CD4-positive, alpha-beta T cell treated with Interleukin-6 for 4 hours (primary cell): Measurements from ENCODE around the gene PREP.

Source experiments
- DNase-seq: peaks from one replicate; pipeline ENCODE4 v3.0.0-alpha.2; 2020; ENCODE audit warnings: mixed read lengths

Gene PREP

DNA sequence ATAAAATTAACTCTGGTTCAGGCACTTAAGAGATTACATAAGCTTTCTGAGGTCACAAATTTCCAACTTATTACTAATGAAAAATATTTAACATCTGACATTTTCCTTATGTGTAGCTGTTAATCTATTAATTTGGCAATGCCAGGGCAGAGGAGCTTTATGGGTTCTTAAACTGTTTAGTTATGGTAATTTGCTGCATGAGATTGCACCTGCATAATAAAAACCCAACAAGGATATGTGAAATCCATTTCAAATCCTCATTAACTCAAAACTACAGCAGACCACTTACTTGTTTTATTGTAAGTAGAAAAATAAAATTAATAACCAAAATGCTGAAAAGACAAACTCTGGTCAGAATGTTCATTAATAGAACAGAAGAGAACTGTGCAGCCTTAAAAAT is 98.1 kb downstream of the PREP start:
- no peak for DNase-seq

DNA sequence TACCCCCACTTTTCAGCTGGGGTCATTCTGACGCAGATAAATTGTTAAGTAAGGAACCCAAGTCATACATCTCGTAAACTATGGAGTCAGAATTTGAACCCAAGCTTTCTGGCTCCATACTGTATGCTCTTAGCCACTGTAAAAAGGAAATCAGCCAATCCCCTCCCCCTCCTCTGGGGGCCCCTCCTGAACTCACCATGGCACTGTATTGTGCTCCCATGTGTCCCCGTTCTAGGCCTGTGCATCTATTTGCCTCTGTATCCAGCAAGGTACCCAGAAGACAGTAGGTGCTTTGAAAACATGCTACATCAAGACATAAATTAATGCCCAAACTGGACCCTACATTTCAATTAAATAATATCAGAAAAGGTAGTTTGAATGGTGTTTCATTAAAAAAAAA is 98.5 kb downstream of the PREP start:
- no peak for DNase-seq

DNA sequence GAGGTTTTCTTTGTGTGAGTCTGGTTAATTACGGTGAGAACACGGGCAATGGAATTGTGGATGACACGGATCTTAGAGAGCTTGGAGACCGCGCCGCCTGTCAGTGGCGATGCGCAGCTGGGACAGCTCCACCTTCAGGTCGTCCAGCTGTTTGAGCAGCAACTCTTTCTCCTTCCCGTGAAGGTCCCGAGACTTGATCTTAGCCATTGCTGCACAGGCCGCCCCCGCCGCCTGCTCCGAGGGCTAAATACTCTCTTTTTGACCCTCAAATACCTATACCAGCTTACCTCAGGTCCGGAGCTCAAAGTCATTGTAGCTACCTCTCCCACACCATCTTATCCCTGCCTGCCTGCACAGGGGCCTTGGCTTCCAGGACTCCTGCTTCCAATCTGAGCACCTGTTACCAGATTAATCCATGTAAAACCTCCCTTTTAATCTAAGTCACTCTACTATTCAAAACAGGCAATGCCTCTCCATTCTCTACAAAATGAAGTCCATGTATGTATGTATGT is 100.2 kb downstream of the PREP start:
- DNase-seq: no peak

DNA sequence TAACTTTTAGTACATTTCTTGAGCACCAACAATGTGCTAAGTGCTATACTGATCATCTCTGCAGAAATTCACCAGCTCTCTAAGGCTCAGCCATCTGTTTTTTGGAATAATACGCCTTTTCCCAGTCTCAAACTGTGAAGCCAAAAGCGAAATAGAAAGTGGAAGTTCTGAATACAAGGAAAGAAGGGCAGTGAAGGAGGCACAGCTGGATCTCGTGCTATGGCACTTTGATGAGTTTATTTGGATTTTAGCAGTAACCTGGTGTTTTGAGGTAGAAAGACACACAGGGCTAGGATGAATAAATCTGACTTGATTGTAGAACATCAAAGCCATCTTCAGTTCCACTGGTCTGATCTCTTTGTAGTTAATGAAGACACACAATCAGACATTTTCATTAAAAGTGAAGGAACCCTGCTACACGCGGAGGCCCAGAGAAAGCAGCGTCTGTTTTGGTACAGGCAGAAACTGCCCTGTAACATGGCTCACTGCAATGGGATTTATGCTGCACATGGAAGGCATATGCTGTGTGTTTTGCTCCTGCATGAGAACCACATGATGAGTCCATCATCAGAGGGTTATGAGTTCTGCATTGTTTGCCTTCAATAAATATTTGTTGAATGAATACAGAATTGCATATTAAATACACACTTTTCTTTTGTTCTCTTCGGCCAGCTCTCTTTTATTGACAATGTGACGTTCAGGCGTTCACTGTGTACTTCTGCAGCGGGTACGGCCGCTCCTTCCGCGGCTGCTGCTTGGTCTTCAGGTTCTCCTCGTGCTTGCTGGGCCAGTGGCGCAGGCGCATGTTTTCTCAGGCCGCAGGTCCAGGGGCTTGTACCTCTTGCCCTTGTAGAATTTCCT is 100.9 kb downstream of the PREP start:
- DNase-seq: no peak

DNA sequence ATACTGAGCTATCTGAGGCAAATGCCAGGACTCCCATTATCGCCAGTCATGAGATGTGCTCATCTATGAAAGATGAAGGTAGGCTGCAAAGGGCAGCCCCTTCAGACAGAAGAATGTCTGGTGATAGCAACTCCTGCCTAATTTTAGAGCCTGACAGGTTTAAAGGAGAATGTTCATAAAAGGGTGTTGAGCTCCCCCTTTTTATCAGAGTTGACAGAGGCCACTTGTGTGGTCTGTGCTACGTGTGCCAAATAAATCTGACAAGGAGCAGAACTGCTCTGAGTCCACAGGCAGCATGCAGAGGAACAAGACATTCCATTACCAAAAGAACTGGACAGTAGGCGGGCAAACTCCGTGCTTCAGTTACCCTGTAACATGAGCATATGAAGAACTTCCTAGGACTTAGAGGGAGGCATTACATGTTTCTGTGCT is 101.8 kb downstream of the PREP start:
- DNase-seq: no peak

DNA sequence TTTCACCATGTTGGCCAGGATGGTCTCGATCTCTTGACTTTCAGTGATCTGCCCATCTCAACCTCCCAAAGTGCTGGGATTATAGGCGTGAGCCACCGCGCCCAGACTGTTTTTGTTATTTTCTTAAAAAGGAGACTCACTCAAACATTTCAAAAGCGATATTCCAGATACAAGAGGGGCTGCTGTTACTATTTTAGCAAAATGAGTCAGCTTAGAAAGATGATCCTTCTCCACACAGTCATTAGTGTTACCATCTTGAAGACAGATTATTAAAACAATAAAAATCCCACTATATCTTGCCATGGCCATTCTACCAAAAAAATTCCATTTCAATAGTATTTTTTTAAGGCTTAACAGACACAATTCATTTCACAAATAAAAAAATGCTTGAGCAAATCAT is 102.8 kb downstream of the PREP start:
- no peak for DNase-seq

DNA sequence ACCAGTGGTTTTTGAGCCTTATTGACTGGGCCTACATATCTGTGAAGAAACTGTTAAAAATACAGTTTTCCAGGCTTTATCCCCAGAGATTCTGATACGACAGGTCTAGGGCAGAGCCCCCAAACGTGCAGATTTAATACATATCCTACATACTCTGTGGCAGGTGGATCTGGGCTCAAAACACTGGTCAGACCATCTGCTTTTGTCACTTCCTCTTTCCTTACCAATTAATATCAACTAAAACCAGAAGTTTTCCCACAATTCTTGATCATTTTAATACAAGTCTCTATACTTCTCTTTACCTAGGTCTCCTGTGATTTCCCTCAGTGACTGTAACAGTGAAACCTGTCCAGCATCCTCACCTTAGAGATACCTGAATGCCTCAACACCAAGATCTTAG is 108.8 kb downstream of the PREP start:
- no peak for DNase-seq

DNA sequence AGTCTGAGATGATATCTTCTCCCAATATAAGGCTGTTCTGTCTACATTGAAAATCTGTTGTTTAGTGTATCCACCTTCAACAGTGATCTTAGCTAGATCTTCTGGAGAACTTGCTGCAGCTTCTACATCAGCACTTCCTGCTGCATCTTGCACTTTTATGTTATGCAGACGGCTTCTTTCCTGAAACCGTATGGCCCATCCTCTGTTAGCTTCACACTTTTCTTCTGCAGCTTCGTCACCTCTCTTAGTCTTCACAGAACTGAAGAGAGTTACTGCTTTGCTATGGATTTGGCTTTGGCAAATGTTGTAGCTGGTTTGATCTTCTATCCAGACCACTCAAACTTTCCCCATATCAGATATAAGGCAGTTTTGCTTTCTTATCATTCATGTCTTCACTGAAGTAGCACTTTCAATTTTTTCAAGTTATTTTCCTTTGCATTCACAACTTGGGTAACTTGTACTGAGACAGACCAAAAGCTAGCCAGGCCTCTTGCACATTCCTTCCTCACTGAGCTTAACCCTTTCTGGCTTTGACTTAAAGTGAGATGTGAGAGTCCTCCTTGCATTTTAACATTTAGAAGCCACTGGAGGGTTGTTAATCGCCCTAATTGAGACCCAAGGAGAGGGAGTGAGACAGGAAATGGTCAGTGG is 110.1 kb downstream of the PREP start:
- no peak for DNase-seq

DNA sequence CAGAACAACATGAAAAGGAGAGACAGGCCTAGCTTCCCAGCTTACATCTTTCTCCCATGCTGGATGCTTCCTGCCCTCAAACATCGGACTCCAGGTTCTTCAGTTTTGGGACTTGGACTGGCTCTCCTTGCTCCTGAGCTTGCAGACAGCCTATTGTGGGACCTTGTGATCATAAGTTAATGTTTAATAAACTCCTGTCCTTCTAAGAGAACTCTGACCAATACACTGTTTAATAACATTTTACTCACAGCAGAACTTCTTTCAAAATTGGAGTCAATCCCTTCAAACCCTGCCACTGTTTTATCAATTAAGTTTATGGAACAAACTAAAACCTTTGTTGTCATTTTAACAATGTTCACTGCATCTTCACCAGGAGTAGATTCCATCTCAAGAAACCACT is 111.4 kb downstream of the PREP start:
- DNase-seq: no peak

DNA sequence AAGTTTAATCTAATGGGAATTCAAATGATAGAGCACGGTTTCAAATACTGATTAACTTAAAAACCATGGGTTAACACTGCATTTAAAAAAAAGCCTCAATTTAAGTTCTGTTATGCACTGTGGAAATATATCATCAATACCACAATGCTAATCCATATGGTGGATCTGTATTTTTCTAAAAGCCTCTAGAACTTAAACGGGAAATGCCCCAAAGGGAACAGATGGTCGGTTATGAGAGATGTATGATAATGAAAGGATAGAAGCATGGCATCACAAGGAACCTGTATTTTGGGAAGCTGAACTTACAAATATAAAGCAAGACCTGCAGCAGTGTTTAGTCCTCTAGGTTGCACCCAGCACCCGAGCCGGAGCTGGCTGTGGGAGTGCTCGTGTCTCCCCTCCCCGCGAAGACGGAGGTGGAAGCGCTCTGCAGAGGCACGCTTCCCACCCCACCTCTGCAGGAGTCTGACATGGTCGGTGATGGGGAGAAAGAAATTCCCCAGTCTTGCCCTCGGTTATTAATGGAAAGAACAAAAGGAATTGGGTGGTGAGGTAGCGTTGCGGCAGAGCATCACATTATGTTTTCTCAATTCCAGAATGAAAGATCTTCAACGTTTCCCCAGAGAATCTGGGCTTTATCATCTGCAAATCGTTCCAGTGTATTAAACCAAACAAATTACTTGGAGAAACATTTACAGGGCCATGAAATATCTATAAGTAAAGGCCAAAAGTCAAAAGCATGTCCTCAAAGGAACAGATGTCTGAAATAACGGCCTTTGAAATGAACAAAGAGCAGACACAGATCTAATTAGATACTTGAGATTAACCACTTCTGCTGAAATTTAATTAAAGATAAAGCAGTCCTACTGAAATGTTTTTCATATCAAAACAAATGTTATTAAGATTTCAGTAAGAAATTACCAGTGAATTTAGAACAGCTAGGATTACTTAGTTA is 120.0 kb downstream of the PREP start:
- no peak for DNase-seq

DNA sequence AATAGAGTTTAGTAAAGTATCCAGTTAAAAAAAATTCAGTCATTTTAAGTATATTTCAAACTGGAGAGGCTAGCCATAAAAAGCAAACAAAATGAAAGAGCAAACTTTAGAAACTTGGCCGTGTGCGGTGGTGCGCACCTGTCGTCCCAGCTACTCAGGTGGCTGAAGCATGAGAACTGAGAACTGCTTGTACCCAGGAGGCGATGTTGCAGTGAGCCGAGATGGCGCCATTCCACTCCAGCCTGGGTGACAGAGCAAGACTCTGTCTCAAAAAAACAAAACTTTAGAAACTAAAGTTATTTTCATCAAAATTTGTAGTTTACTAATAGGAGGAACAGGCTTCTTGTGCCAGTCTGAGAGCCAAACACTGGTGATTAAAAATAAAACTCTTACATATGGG is 122.8 kb downstream of the PREP start:
- no peak for DNase-seq

DNA sequence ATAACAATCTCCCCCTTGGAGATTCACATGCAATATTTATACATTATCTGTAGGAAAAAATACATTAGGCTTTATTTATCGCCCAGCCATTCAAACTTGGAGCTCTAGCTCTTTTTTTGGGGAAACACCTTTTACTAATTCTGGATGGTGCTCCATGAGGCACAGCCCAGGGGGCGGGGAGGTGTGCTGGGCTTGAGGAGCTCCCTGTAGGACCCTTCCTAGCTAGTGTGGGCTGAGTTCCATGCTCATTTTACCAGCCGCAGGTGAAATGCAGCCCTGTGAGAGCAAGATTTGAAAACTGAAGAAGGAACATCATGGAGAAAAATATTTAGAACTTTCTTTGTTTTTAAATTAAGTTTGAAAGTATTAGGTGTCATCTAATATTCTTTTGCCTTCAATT is 123.4 kb downstream of the PREP start:
- no peak for DNase-seq

DNA sequence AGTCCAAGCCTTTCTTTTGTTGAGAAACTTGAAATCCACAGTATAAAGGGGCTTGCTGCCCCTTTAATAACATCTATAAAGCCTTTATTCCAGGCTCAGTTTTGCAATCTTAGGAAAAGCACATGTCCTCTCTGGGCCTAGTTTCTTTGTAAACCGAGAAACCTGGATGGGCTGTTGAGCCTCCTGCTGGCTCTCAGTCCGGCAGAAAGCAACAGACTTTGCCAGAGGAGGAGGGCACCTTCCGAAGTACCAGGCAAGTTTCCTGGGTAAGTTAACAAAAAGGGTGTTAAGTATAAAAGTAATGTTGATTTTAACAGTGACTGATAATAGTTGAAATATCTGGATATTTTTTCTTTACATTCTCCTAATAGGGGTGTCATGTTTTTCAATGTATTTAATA is 124.1 kb downstream of the PREP start:
- DNase-seq: no peak

DNA sequence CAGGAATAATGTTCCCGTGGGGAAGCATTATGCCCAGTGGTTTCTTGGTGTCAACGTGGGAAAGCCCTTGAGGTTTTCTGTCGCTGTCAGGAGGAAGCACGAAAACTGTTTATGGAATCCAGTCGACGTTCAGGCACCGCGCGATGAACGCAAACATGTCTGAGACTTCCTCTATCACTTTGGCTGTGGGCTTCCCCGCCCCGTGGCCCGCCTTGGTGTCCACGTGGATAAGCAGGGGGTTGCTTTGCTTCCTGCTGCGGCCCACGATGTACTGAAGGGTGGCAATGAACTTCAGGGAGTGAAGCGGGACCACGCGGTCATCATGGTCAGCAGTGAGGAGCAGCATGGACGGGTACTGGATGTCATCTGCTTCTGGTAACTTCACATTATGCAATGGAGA is 124.8 kb downstream of the PREP start:
- DNase-seq: no peak

DNA sequence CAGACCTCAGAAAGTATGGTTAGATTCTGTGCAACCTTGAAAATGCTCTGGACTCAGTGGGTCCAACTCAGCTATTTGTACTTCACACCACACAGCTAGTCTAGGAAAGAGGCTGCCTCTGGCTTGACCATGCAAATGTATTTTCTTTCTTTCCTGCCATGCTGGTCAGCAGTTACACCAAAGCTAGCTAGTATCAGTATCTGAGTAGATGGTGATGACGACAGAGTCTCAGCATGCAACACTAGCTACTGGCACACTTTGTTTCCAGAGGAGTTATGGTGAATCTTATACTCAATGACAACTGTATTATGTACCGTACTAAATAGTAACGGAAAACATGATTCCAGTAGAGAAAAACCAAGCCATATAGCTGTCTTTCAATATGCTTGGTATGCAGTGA is 126.5 kb downstream of the PREP start:
- no peak for DNase-seq

DNA sequence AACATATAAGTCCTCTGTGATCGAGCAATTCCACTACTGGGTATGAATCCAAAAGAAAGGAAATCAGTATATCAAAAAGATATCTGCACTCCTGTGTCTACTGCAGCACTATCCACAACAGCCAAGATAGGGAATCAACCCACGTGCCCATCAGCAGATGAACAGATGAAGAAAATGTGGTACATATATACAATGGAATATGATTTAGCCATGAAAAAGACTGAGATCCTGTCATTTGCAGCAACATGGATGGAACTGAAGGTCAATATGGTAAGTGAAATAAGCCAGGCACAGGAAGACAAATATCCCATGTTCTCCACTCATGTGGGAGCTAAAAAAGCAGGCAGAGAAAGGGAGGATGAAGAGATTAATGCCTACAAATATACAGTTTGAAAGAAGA is 127.3 kb downstream of the PREP start:
- no peak for DNase-seq

DNA sequence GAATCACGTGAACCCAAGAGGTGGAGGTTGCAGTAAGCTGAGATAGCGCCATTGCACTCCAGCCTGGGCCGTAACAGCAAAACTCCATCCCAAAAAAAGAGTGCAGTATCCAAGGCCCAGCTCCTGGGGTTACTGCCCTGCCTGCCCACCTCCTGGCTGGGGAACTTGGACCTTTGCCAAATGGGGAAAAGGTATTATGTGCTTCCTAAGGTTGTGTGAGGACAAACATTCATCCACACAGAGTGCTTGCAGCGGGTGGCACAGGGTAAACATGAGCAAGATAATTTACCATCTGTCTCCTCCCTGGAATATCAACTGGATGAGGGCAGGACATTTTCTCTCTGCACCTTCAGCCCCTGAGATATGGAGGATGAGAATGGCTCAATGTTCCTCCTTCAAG is 128.2 kb downstream of the PREP start:
- no peak for DNase-seq

DNA sequence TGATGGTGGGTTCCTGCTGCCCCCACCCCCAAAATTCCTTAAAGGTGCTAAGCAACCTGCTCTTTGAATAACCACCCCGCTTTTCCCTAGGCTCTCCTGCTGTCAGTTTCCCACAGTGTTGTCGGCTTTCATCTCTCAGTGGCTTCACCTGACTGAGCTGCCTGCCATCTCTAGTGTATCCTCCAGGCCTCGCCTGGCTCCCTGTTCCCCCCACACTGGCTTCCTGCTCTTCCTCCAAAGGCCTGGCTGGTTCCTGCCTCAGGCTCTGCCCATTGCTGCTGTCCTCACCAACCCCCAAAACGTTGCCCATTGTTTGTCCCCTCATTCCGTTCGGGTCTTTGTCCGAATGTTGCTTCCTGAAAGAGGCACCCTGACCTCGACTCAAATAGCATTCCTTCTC is 129.3 kb downstream of the PREP start:
- DNase-seq: no peak

DNA sequence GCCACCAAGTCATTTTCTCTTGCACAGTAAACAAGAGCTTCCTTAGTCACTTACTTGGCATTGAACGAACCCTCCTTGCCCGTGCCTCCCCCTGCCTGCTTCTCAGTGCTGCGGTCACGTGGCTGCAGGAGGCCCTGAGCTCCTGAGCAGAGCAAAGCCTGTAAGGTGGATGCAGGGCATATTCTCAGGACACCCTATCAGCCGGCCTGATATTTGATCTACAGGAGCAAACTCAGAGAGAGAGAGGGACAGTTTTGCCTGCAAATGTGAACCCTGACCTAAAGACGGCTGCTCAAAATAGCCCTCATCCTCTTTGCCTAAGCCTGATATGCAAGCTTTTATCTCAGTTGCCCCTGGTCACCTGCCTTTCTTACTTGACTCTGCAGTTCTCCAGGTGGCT is 130.1 kb downstream of the PREP start:
- DNase-seq: no peak

DNA sequence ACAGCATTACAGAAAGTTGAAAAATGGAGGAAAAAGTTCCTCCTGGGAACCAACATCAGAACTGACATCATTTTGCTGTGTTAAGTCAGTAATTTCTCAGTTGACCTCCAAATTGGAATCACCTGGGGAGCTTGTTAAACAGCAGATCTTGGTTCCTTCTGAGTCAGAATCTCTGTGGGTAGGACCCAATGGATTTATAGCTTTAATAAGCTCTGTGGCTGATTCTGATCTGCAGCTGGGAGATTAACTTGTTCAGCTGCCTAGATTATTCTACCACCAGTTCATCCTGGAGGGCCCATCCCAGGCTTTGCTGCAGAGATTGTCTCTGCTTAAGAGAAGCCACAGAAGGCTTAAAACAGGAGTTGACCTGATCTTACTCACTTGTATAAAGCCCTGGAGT is 132.4 kb downstream of the PREP start:
- no peak for DNase-seq

DNA sequence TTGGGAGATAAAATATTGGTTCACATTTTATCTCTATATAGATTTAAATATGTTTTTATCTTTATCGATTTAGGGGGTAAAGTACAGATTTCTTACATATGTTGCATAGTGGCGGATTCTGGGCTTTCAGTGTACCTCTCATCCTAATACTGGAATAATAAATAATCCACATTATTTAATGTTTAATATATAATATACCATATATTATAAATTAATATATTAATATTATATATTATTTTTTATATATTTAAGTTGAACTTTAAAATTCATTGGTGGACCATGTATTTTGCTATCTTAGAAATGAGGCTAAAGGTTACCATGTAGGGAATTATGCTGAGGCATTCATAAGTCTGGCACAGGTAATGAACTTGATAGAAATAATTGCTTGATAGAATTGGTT is 133.5 kb downstream of the PREP start:
- no peak for DNase-seq

DNA sequence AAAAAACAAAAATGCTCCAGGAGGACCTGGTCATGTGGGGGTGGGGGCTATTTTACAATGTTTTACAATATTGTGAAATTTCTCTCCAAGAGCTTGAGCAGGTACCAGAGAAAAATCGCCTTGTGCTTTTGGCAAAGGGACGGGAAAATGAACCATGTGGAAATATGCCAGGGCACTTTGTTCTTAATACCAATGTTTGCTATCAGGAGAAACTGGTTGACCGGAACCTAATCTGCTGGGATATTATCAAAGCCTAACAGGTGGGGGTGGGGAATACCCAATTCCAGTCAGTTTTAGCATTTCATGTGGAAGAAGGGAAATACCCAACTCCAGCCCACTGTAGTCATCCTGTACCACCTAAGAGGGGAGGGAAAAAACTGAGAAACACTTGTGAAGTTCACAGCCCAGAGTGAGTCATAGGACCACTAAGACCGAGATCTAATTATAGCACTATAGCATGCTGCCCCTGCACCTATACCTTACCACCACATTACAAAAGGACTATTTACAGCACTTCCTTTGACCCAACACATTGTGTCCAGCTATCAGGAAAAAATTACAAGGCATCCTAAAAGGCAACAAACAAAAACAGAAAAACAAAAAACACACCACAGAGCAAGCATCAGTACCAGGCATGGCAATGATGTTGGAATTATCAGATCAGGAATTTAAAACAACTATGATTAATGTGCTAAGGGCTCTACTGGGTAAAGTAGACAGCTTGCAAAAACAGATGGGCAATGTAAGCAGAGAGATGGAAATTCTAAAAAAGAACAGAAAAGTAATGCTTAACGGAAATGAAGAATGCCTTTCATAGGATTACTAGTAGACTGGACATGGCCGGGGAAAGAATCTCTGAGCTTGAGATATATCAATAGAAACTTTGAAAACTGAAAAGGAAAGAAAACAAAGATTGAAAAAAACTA is 138.9 kb downstream of the PREP start:
- no peak for DNase-seq
